DOHH2 (cell line): ENCODE measurements around the gene YEATS4.

Experiments
- CTCF ChIP-seq: fragments of 200-600 bp; sonication (generic); IDR thresholded peaks from one replicate; pipeline ENCODE4 v1.5.1; 2014; ENCODE audit warnings: antibody characterized with exemption, mild to moderate bottlenecking, low read depth, low read length; ENCODE audit not compliant: poor library complexity, severe bottlenecking
- EZH2phosphoT487 ChIP-seq: fragments of 200-600 bp; sonication (generic); IDR thresholded peaks from 2 replicates; pipeline ENCODE4 v1.6.1; 2017; ENCODE audit warnings: borderline replicate concordance, mild to moderate bottlenecking, antibody characterized with exemption, low read length, moderate library complexity, mixed read lengths

- TF ChIP-seq CTCF (no peak), EZH2phosphoT487 (no peak)
Measured at GRCh38 chr12:69351462-69352236, 7.9 kb upstream of the YEATS4 start.
